ENCODE data around the gene CLSTN1.

Gene CLSTN1

GRCh38 chr1:9733160-9733789 lies 90.5 kb downstream of the CLSTN1 start:
- Mint-ChIP-seq H3K4me1 (ENCODE audit: low read depth) (peaks cover 54% of the 10 kb centered on the region), H3K4me3 (no peak overlapping the region), H3K27me3 (no peaks in the 10 kb centered on the region), H3K9me3 (no peaks in the 10 kb centered on the region), H3K27ac (peak overlapping the region; percentile 77), H3K36me3 (ENCODE audit: low read depth) (peaks cover 96% of the 10 kb centered on the region)
- no peak for DNase-seq

- DNase-seq, result no peak
- peaks cover 96% of the 10 kb centered on the region for H3K36me3 Mint-ChIP-seq (ENCODE audit: low read depth)
- peak overlapping the region; percentile 77 for H3K27ac Mint-ChIP-seq
- H3K27me3 Mint-ChIP-seq, result no peaks in the 10 kb centered on the region
- peaks cover 63% of the 10 kb centered on the region for H3K4me1 Mint-ChIP-seq (ENCODE audit: low read depth)
- H3K4me3 Mint-ChIP-seq, result no peak overlapping the region
- H3K9me3 Mint-ChIP-seq, result no peaks in the 10 kb centered on the region
Observed at GRCh38 chr1:9732123-9732971, 91.4 kb downstream of the CLSTN1 start.

- Mint-ChIP-seq H3K4me3 (no peak overlapping the region), H3K4me1 (ENCODE audit: low read depth) (peaks cover 67% of the 10 kb centered on the region), H3K9me3 (no peaks in the 10 kb centered on the region), H3K27me3 (no peaks in the 10 kb centered on the region), H3K27ac (peak overlapping the region; percentile 88), H3K36me3 (ENCODE audit: low read depth) (peaks cover 98% of the 10 kb centered on the region)
- no peak for DNase-seq
Observed at GRCh38 chr1:9731561-9731960, 92.2 kb downstream of the CLSTN1 start.

GRCh38 chr1:9731051-9731537 lies 92.7 kb downstream of the CLSTN1 start:
- Mint-ChIP-seq H3K36me3 (ENCODE audit: low read depth) (peaks cover 96% of the 10 kb centered on the region), H3K4me3 (no peak overlapping the region), H3K4me1 (ENCODE audit: low read depth) (peaks cover 68% of the 10 kb centered on the region), H3K27me3 (no peaks in the 10 kb centered on the region), H3K27ac (peak overlapping the region; percentile 88), H3K9me3 (no peaks in the 10 kb centered on the region)
- DNase-seq, result no peak

- DNase-seq, result no peak
- Mint-ChIP-seq H3K27ac (peak overlapping the region; percentile 88), H3K36me3 (ENCODE audit: low read depth) (peaks cover 91% of the 10 kb centered on the region)
Observed at GRCh38 chr1:9730096-9730901, 93.5 kb downstream of the CLSTN1 start.

GRCh38 chr1:9729523-9729922 lies 94.2 kb downstream of the CLSTN1 start:
- Mint-ChIP-seq H3K9me3 (no peaks in the 10 kb centered on the region), H3K27ac (peak overlapping the region; percentile 98), H3K27me3 (no peaks in the 10 kb centered on the region), H3K36me3 (ENCODE audit: low read depth) (peaks cover 90% of the 10 kb centered on the region), H3K4me3 (peak overlapping the region; percentile 66), H3K4me1 (ENCODE audit: low read depth) (peaks cover 75% of the 10 kb centered on the region)
- no peak for DNase-seq

More at GRCh38 chr1:9730096-9730901, 93.5 kb downstream of the CLSTN1 start:
- H3K9me3 Mint-ChIP-seq, result no peaks in the 10 kb centered on the region
- peak overlapping the region; percentile 32 for H3K4me3 Mint-ChIP-seq
- H3K4me1 Mint-ChIP-seq (ENCODE audit: low read depth), result peaks cover 68% of the 10 kb centered on the region
- H3K27me3 Mint-ChIP-seq, result no peaks in the 10 kb centered on the region

GRCh38 chr1:9728451-9729295 lies 95.1 kb downstream of the CLSTN1 start:
- DNase-seq, result peak; percentile 82
- H3K36me3 Mint-ChIP-seq (ENCODE audit: low read depth), result peaks cover 90% of the 10 kb centered on the region
- no peaks in the 10 kb centered on the region for H3K27me3 Mint-ChIP-seq
- H3K4me1 Mint-ChIP-seq (ENCODE audit: low read depth), result peaks cover 79% of the 10 kb centered on the region
- H3K9me3 Mint-ChIP-seq, result no peaks in the 10 kb centered on the region
- peak overlapping the region; percentile 66 for H3K4me3 Mint-ChIP-seq
- peak overlapping the region; percentile 98 for H3K27ac Mint-ChIP-seq

- no peaks in the 10 kb centered on the region for H3K27me3 Mint-ChIP-seq
- H3K4me1 Mint-ChIP-seq (ENCODE audit: low read depth), result peaks cover 75% of the 10 kb centered on the region
- no peak for DNase-seq
- no peak overlapping the region for H3K4me3 Mint-ChIP-seq
- peak overlapping the region; percentile 98 for H3K27ac Mint-ChIP-seq
- no peaks in the 10 kb centered on the region for H3K9me3 Mint-ChIP-seq
- H3K36me3 Mint-ChIP-seq (ENCODE audit: low read depth), result peaks cover 90% of the 10 kb centered on the region
Observed at GRCh38 chr1:9726905-9727595, 96.7 kb downstream of the CLSTN1 start.

- Mint-ChIP-seq H3K36me3 (ENCODE audit: low read depth) (peaks cover 90% of the 10 kb centered on the region), H3K9me3 (no peaks in the 10 kb centered on the region), H3K4me3 (no peak overlapping the region), H3K27me3 (no peaks in the 10 kb centered on the region), H3K4me1 (ENCODE audit: low read depth) (peaks cover 74% of the 10 kb centered on the region), H3K27ac (peak overlapping the region; percentile 61)
- DNase-seq, result no peak
Observed at GRCh38 chr1:9726406-9726805, 97.4 kb downstream of the CLSTN1 start.

GRCh38 chr1:9724706-9725476 lies 98.9 kb downstream of the CLSTN1 start:
- Mint-ChIP-seq H3K4me1 (ENCODE audit: low read depth) (peaks cover 71% of the 10 kb centered on the region), H3K36me3 (ENCODE audit: low read depth) (peaks cover 90% of the 10 kb centered on the region), H3K27me3 (no peaks in the 10 kb centered on the region), H3K9me3 (no peaks in the 10 kb centered on the region), H3K4me3 (no peak overlapping the region), H3K27ac (peak overlapping the region; percentile 41)
- DNase-seq, result peak; percentile 79

GRCh38 chr1:9723926-9724325 lies 99.8 kb downstream of the CLSTN1 start:
- Mint-ChIP-seq H3K27ac (peak overlapping the region; percentile 67), H3K4me1 (ENCODE audit: low read depth) (peaks cover 73% of the 10 kb centered on the region), H3K27me3 (no peaks in the 10 kb centered on the region), H3K4me3 (no peak overlapping the region), H3K9me3 (no peaks in the 10 kb centered on the region), H3K36me3 (ENCODE audit: low read depth) (peaks cover 92% of the 10 kb centered on the region)
- DNase-seq, result no peak

GRCh38 chr1:9723068-9723805 lies 100.5 kb downstream of the CLSTN1 start:
- Mint-ChIP-seq H3K4me1 (ENCODE audit: low read depth) (peaks cover 73% of the 10 kb centered on the region), H3K27ac (peak overlapping the region; percentile 69), H3K4me3 (no peak overlapping the region), H3K36me3 (ENCODE audit: low read depth) (peaks cover 92% of the 10 kb centered on the region), H3K27me3 (no peaks in the 10 kb centered on the region), H3K9me3 (no peaks in the 10 kb centered on the region)
- DNase-seq, result no peak
